ENCODE results near the gene WDR5.

WDR5 gene

DNA sequence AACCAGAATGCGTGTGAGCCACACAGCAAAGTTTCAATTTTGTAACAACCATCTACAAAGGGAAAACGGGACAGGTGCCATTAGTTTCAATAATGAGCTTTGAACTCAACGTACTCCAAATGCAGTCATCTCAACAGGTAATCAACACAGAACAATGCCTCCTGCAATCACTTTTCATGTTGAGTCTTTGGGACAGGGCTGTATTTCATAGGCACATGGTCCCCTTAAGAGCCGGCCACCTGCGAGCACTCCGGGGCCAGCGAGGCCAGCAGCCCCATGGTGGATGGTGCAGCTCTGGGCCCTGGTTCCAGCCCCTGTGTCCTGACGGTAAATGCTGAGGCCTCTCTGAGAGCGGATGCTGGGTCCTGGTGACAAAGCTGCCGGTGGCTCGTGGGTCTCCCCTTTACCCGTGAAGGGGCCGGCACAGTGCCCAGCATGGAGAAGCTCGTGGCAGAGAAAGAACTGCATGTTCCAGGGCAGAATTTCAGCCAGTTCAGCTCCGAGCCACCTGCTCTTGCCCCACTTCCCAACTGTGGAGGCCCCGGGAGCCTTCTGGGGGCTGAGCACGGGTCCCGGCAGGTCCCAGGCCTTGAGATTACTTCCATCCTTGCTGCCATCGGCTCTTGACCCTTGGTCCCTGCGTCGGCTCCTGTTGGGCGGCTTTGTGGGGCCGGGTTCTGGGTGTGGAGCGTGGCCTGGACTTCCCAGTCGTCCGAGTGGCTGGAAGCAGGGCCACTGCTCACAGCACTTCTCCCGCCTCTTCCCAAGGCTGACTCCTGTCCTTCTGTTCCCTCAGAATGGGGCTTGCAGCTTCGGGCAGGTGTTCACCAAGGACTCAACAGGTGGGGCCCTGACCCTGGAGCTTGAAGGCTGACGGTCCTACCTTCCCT lies 54.6 kb downstream of the WDR5 start:
- Histone ChIP-seq H3K4me1 (ENCODE audit: control insufficient read depth, insufficient read depth, low read length) (peaks cover 8% of the 10 kb centered on the region; the same call in 1 of the 2 replicates), H3K27ac (ENCODE audit: low read depth, low read length) (no peak overlapping the region), H3K9me3 (ENCODE audit: control insufficient read depth, insufficient read depth, low read length) (no peaks in the 10 kb centered on the region), H3K4me3 (ENCODE audit: low read depth, low read length) (no peak overlapping the region), H3K27me3 (ENCODE audit: control insufficient read depth, insufficient read depth, low read length) (no peaks in the 10 kb centered on the region), H3K36me3 (ENCODE audit: control insufficient read depth, insufficient read depth, low read length) (no peaks in the 10 kb centered on the region), H3K9ac (ENCODE audit: low read depth, low read length) (no peak overlapping the region)

DNA sequence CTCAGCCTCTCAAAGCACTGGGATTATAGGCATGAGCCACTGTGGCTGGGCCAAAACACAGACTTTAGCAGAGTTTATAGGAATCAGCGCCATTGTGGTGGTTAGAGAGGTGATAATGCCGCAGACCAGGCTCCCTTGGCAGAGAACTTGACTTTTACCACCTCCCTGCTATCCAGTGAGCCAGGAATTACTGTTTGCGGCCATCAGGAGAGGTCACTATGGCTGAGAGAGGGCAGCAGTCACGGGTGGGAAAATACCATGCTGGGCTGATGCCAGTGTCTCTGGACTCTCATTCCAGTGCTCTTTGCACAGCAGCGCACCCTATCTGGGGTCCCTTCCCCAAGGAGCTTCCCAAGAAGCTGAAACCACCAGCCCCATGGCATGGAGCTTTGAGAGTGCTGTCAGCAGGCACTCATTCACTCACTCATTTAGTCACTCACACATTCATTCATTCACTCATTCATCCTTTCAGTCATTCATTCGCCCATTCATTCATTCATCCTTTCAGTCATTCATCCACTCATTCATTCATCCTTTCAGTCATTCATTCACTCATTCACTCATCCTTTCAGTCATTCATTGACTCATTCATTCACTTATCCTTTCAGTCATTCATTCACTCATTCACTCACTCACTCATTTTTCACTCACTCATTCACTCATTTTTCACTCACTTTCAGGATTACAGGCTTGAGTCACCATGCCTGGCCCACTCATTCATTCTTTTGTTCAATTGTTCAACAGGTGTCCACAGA lies 55.8 kb downstream of the WDR5 start:
- Histone ChIP-seq H3K27me3 (ENCODE audit: control insufficient read depth, insufficient read depth, low read length) (no peaks in the 10 kb centered on the region), H3K4me1 (ENCODE audit: control insufficient read depth, insufficient read depth, low read length) (peaks cover 8% of the 10 kb centered on the region; the same call in 1 of the 2 replicates), H3K27ac (ENCODE audit: low read depth, low read length) (no peak overlapping the region), H3K36me3 (ENCODE audit: control insufficient read depth, insufficient read depth, low read length) (no peaks in the 10 kb centered on the region), H3K4me3 (ENCODE audit: low read depth, low read length) (no peak overlapping the region), H3K9me3 (ENCODE audit: control insufficient read depth, insufficient read depth, low read length) (no peaks in the 10 kb centered on the region), H3K9ac (ENCODE audit: low read depth, low read length) (no peak overlapping the region)

DNA sequence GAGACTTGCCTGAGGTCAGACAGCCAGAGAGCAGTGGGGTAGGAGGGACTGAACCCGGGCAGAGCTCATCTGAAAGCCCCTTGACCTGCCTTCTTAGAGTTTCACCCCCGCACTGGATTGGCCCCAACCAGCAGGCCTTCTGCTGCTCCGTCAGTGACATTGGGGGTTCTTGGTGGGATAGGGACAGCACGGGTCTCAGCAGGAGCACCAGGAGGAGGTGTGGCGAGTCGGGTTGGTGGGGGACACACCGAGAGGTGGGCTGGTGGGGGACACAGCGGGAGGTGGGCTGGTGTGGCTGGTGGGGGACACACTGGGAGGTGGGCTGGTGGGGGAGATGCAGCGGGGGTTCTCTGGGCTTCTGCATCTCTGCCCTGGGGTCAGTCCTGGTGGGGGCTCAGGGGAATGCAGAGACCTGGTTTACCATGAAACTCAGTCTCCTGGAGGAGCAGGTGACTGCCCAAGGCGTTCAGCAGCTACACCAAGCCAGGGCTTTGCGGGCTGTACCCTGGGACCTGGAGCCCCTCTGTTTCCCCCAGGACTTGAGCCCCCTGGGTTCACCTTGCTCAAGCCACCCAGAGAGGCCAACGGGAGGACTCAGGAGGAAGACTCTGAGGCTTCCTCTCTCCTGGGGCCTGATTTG lies 56.5 kb downstream of the WDR5 start:
- Histone ChIP-seq H3K4me3 (ENCODE audit: low read depth, low read length) (no peak overlapping the region), H3K36me3 (ENCODE audit: control insufficient read depth, insufficient read depth, low read length) (no peaks in the 10 kb centered on the region), H3K9ac (ENCODE audit: low read depth, low read length) (no peak overlapping the region), H3K27me3 (ENCODE audit: control insufficient read depth, insufficient read depth, low read length) (no peaks in the 10 kb centered on the region), H3K4me1 (ENCODE audit: control insufficient read depth, insufficient read depth, low read length) (peaks cover 8% of the 10 kb centered on the region; the same call in 1 of the 2 replicates), H3K27ac (ENCODE audit: low read depth, low read length) (no peak overlapping the region), H3K9me3 (ENCODE audit: control insufficient read depth, insufficient read depth, low read length) (no peaks in the 10 kb centered on the region)

DNA sequence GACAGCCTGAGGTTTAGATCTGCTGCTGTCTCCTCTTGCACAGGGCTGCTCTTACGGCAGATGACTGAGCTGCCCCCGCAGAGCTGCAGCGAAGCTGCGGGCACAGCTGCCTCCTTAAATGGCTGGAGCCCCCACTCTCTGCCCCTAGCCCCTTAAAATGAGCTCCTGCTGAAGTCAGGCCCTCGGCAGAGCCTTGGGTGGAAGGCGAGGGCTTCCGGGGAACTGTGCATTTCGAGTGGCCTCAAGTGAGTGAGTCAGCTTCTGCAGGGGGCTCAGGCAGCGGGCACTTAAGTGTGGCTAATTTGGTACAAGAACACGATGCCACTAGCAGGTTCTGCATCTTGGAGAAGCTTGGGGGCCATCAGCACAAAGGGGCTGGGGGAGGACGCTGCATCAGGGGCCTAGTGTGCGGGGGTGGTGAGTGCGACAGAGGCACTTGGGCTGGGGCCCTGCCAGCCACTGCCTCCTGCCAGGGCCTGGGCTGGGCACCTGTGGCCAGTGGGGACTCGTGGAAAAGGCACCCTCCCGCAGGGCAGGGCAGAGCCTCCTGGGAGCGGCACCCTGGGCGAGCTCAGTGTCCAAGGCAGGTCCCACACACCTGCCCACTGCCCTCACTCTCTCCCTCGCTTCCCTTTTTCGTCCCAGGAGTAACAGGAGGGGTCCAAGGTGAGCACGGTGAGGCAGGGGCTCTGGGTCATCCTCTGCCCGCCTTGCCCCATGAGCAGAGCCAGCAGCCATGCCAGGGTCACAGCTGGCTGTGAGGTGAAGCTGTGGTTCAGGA lies 57.3 kb downstream of the WDR5 start:
- H3K36me3 ChIP-seq (ENCODE audit: control insufficient read depth, insufficient read depth, low read length): no peaks in the 10 kb centered on the region
- H3K27ac ChIP-seq (ENCODE audit: low read depth, low read length): no peak overlapping the region
- H3K27me3 ChIP-seq (ENCODE audit: control insufficient read depth, insufficient read depth, low read length): no peaks in the 10 kb centered on the region
- no peaks in the 10 kb centered on the region for H3K9me3 ChIP-seq (ENCODE audit: control insufficient read depth, insufficient read depth, low read length)
- peaks cover 8% of the 10 kb centered on the region; the same call in 1 of the 2 replicates for H3K4me1 ChIP-seq (ENCODE audit: control insufficient read depth, insufficient read depth, low read length)
- H3K4me3 ChIP-seq (ENCODE audit: low read depth, low read length): no peak overlapping the region
- no peak overlapping the region for H3K9ac ChIP-seq (ENCODE audit: low read depth, low read length)

DNA sequence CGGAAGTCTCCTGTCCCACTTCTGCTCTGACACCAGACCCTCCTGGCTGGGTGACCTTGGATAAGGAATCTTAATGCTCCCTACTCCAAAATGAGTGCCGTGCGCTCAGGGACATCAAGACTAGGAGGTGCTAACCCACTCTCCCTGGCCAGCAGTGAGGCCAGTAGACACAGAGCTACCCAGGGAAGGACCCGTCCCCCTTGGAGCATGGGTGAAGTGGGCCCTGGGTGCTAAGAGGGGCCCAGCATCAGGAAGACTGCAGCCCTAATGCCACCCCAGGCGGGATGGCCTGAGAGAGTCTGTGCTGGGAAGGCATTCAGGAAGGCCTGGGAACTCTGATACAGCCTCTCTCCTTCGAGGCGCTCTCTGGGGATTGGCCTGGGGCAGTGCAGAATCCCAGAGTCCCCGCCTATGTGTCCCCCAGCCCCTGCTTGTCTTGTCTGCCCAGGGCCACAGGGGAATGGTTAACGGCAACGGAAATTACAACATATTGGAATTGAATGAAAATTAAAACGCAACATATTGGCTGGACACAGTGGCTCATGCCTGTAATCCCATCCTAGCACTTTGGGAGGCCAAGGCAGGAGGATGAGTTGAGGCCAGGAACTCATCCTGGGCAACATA lies 58.1 kb downstream of the WDR5 start:
- Histone ChIP-seq H3K4me1 (ENCODE audit: control insufficient read depth, insufficient read depth, low read length) (peaks cover 4% of the 10 kb centered on the region; the same call in 1 of the 2 replicates), H3K27me3 (ENCODE audit: control insufficient read depth, insufficient read depth, low read length) (no peaks in the 10 kb centered on the region), H3K27ac (ENCODE audit: low read depth, low read length) (no peak overlapping the region), H3K36me3 (ENCODE audit: control insufficient read depth, insufficient read depth, low read length) (no peaks in the 10 kb centered on the region), H3K9me3 (ENCODE audit: control insufficient read depth, insufficient read depth, low read length) (no peaks in the 10 kb centered on the region), H3K9ac (ENCODE audit: low read depth, low read length) (no peak overlapping the region), H3K4me3 (ENCODE audit: low read depth, low read length) (no peak overlapping the region)

DNA sequence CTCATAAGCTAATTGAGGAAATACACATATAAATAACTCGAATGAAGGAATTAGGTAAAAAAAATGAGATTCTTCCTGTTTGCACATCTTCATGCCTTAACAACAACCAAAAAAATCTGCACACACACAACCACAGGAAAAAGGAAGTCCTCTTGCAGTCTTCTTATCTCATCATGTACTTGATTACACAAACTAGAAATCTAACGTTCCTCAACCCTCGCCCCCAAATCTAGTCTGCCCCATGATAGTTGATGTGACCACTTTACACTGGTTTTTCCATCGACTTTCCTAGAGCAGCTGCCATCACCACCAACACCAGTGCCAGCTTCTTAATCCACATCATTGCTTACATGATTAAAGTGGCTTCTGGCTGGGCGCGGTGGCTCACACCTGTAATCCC lies 59.7 kb downstream of the WDR5 start:
- Histone ChIP-seq H3K27me3 (ENCODE audit: control insufficient read depth, insufficient read depth, low read length) (no peaks in the 10 kb centered on the region), H3K9ac (ENCODE audit: low read depth, low read length) (no peak overlapping the region), H3K27ac (ENCODE audit: low read depth, low read length) (no peak overlapping the region), H3K36me3 (ENCODE audit: control insufficient read depth, insufficient read depth, low read length) (no peaks in the 10 kb centered on the region), H3K9me3 (ENCODE audit: control insufficient read depth, insufficient read depth, low read length) (no peaks in the 10 kb centered on the region), H3K4me3 (ENCODE audit: low read depth, low read length) (no peak overlapping the region), H3K4me1 (ENCODE audit: control insufficient read depth, insufficient read depth, low read length) (no peaks in the 10 kb centered on the region)

DNA sequence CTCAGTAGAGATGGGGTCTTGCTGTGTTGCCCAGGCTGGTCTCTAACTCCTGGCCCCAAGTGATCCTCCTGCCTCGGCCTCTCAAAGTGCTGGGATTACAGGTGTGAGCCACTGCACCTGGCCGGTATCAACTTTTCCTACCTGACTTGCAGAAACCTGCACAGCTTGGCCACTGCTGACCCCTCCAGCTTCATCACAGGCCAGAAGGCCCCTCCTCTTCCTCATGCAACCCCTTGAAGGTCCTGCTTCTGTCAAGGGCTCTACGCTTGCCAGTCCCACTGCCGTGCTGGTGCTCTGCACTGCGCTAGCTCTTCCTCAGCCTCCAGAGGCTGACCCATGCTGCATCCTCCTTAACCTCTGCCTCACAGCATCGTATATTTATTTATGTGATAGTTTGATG lies 61.0 kb downstream of the WDR5 start:
- no peak overlapping the region for H3K27ac ChIP-seq (ENCODE audit: low read depth, low read length)
- H3K9ac ChIP-seq (ENCODE audit: low read depth, low read length): no peak overlapping the region
- no peaks in the 10 kb centered on the region for H3K27me3 ChIP-seq (ENCODE audit: control insufficient read depth, insufficient read depth, low read length)
- no peaks in the 10 kb centered on the region for H3K9me3 ChIP-seq (ENCODE audit: control insufficient read depth, insufficient read depth, low read length)
- H3K4me1 ChIP-seq (ENCODE audit: control insufficient read depth, insufficient read depth, low read length): no peaks in the 10 kb centered on the region
- no peaks in the 10 kb centered on the region for H3K36me3 ChIP-seq (ENCODE audit: control insufficient read depth, insufficient read depth, low read length)
- H3K4me3 ChIP-seq (ENCODE audit: low read depth, low read length): no peak overlapping the region

DNA sequence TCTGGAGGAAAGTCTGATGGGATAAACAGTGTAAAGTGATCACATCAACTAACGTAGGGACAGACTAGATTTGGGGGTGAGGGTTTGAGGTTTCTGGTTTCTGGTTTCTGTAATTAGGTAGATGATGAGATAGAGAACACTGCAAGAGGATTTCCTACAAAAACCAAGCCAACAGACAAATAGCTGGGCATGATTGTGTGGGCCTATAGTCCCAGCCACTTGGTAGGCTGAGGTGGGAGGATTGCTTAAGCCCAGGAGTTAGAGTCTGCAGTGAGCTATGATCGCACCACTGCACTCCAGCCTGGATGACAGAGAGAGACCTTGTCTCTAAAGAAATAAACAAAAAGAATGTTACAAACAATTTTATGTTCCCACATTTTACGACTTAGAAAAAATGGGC lies 62.9 kb downstream of the WDR5 start:
- no peak overlapping the region for H3K27ac ChIP-seq (ENCODE audit: low read depth, low read length)

DNA sequence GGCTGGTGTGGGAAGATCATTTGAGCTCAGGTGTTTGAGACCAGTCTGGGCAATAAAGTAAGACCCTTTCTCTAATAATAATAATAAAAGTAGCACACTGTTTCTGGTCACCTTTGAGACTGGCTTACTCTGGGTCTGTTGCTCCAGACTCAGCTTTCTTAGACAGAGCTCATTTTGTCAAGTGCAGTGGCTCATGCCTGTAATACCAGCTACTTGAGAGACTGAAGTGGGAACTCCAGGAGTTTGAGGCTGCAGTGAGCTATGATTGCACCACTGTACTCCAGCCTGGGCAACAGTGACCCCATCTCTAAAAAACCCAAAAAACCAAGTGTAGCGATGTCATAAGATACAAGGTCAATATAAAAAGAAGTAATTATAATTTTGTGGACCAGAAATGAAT lies 64.8 kb downstream of the WDR5 start:
- H3K4me1 ChIP-seq (ENCODE audit: control insufficient read depth, insufficient read depth, low read length): no peaks in the 10 kb centered on the region
- H3K9me3 ChIP-seq (ENCODE audit: control insufficient read depth, insufficient read depth, low read length): no peaks in the 10 kb centered on the region
- H3K27ac ChIP-seq (ENCODE audit: low read depth, low read length): no peak overlapping the region
- H3K27me3 ChIP-seq (ENCODE audit: control insufficient read depth, insufficient read depth, low read length): no peaks in the 10 kb centered on the region
- no peaks in the 10 kb centered on the region for H3K36me3 ChIP-seq (ENCODE audit: control insufficient read depth, insufficient read depth, low read length)
- no peak overlapping the region for H3K4me3 ChIP-seq (ENCODE audit: low read depth, low read length)
- no peak overlapping the region for H3K9ac ChIP-seq (ENCODE audit: low read depth, low read length)

More for the DNA sequence above, 62.9 kb downstream of the WDR5 start:
- Histone ChIP-seq H3K9ac (ENCODE audit: low read depth, low read length) (no peak overlapping the region), H3K4me3 (ENCODE audit: low read depth, low read length) (no peak overlapping the region), H3K4me1 (ENCODE audit: control insufficient read depth, insufficient read depth, low read length) (no peaks in the 10 kb centered on the region), H3K36me3 (ENCODE audit: control insufficient read depth, insufficient read depth, low read length) (no peaks in the 10 kb centered on the region), H3K9me3 (ENCODE audit: control insufficient read depth, insufficient read depth, low read length) (no peaks in the 10 kb centered on the region), H3K27me3 (ENCODE audit: control insufficient read depth, insufficient read depth, low read length) (no peaks in the 10 kb centered on the region)

DNA sequence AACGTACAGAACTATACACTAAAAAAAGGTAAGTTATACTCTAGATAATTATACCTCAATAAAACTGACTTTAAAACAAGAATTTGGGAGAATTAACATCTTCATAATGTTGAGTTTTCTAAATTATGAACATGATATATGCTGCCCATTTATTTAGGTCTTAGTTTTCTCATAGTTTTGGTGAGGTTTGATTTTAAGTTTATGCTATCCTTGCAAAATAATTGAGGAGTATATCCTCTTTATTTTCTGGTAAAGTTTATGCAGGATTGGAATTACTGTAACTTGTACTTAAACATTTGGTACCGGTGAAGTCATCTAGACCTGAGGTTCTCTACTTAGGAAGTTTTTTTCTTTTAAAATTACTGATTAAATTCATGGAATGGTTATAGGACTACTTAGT lies 67.3 kb downstream of the WDR5 start:
- no peaks in the 10 kb centered on the region for H3K27me3 ChIP-seq (ENCODE audit: control insufficient read depth, insufficient read depth, low read length)
- no peak overlapping the region for H3K4me3 ChIP-seq (ENCODE audit: low read depth, low read length)
- H3K9me3 ChIP-seq (ENCODE audit: control insufficient read depth, insufficient read depth, low read length): no peaks in the 10 kb centered on the region
- no peak overlapping the region for H3K27ac ChIP-seq (ENCODE audit: low read depth, low read length)
- no peaks in the 10 kb centered on the region for H3K36me3 ChIP-seq (ENCODE audit: control insufficient read depth, insufficient read depth, low read length)
- no peak overlapping the region for H3K9ac ChIP-seq (ENCODE audit: low read depth, low read length)
- no peaks in the 10 kb centered on the region for H3K4me1 ChIP-seq (ENCODE audit: control insufficient read depth, insufficient read depth, low read length)
